Dermis microvascular lymphatic vessel endothelial cell (primary cell): Measurements from ENCODE around the gene TBC1D3K. TPM values are rescaled to one million over a fixed set of nuclear protein-coding genes. Genes with fewer than 3 reads are reported as not detected.
"Not testable (repeated sequence)": the region's sequence is repeated elsewhere in the genome, so short reads cannot be mapped to it uniquely, and the experiment has no call there.

Experiments
- DNase-seq, 2 donors: peaks; one replicate each; pipeline versions ENCODE4 v3.0.0 to v3.0.0-alpha.2; 2010; ENCODE audit warnings: low read depth in 2 of 2
- total RNA-seq: library from RNA; depleted of rRNA; stranded (reverse); fragments of >200 nt; gene quantifications from 2 replicates; pipeline ENCODE4 v1.2.1, GENCODE V29; 2014

Gene TBC1D3K
- not detected in 2 replicates for total RNA-seq

DNA sequence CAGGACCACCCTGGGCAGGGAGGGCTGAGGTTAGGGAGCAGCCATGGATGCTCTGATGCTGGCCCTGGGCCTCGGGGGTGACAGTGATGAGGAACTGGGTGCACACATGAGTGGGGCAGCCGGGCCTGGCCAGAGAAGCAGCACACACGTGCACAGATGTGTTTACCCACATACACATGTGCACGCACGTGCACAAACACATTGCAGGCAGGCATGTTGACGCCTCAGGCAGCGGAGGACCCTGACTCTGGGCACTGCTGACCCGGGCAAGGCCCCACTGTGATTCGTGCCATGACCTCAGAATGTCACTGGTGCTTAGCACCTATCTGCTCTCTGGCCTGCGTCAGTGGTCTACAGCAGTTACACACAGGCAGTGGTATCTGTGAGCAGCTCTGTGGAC, at the start of gene TBC1D3K:
TBC1D3K (plus strand) TSS at position 301 of the 400 bp plus-strand sequence. CDS start 1,585 bp downstream, outside the sequence.
- not testable (repeated sequence) for DNase-seq

DNA sequence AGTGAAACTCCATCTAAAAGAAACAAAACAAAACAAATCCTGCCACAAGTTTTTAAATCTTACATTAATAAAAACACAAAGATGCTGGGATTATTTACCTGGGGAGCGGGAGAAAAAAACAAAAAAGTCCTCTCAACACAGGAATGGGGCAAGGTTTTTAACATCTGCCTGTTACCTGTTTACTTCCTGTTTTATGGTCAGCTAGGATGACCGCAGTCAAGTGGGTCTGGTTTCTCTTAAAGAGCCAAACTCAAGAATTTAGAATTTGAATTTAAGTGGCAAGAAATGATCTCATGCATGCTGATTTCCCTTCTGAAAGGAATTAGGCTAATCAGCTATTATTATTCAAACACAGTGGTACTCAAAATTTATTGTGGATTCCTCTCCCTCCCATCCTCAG, 39.7 kb upstream of the TBC1D3K start:
- DNase-seq, result no peak

DNA sequence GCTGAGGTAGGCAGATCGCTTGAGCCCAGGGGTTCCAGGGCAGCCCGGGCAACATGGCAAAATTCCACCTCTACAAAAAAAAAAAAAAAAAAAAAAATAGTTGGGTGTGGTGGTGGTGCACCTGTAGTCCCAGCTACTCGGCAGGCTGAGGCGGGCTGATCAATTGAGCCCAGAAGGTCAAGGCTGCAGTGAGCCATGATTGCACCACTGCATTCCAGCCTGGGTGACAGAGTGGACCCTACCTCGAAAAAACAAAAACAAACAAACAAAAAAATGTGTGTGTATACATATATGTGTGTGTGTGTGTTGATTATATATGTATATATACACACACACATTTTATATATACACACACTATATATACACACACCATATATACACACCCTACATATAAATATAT, 39.1 kb upstream of the TBC1D3K start:
- no peak for DNase-seq

DNA sequence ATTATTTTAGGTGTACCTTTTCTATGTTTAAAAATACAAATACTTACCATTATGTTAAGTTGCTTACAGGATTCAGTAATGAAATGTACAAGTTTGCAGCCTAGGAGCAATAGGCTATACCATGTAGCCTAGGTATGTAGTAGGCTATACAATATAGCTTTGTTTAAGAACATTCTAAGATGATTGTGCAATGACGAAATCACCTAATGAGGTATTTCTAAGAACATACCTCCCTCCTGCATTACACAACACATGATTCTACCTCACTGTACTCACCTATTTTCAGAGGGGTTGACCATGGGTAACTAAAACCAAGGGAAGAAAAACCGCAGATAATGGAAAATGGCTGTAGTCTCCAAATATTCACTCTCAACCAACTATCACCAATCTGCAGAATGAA, 35.3 kb upstream of the TBC1D3K start:
- DNase-seq, result no peak

DNA sequence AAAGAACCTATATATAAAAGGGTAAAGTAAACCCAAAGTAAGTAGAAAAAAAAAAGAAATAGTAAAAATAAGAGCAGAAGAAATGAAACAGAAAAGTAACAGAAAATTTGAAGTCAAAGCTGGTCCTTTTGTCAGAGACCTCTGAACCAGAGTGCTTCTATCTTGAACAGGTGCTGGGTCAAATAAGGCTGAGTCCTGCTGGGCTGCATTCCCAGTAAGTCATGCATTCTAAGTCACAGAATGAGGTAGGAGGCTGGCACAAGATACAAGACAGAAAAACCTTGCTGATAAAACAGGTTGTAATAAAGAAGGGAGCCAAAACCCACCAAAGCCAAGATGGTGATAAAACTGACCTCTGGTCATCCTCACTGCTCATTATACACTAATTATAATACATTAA, 27.3 kb upstream of the TBC1D3K start:
- not testable (repeated sequence) for DNase-seq

Other genes starting within 250 kb of the TBC1D3K start
- not detected in 2 replicates for gene HNF1B, start 179.4 kb upstream of the TBC1D3K start, total RNA-seq
- 1.2 and 3.7 TPM in 2 replicates for gene TBC1D3L, start 64.6 kb downstream of the TBC1D3K start, total RNA-seq
- 0.13 TPM in 1 of 2 replicates, not detected in the other for gene TBC1D3D, start 79.6 kb downstream of the TBC1D3K start, total RNA-seq
- gene TBC1D3C, start 144.2 kb downstream of the TBC1D3K start, total RNA-seq, result not detected in 2 replicates
- gene TBC1D3E, start 203.5 kb downstream of the TBC1D3K start, total RNA-seq, result not detected in 2 replicates